ENCODE measurements around the gene TRMT44.

Gene TRMT44

GRCh38 chr4:8525383-8526120 is 85.0 kb downstream of the TRMT44 start:
- Histone ChIP-seq H3K27me3 (ENCODE audit: insufficient read depth, low read depth, severe bottlenecking) (no peaks in the 10 kb centered on the region), H3K27ac (no peak overlapping the region), H3K4me3 (ENCODE audit: low read depth, low read length) (no peak overlapping the region), H3K9me3 (ENCODE audit: severe bottlenecking) (peaks cover 13% of the 10 kb centered on the region), H3K36me3 (no peaks in the 10 kb centered on the region)
- no peak for DNase-seq
- TF ChIP-seq CTCF (IDR thresholded peaks at IDR 0.05; ENCODE audit: low read depth, low read length), result no peak

All from WERI-Rb-1 (cell line).